CD14-positive monocyte (primary cell): Measurements from ENCODE around the gene GPR148. TPM values are rescaled to one million over a fixed set of nuclear protein-coding genes. Genes with fewer than 3 reads are reported as not detected.

Experiments used
- DNase-seq, 3 donors: peaks; one replicate each; pipeline ENCODE4 v3.0.0-alpha.2; 2011 to 2022
- H2AFZ ChIP-seq: 2 replicates; pipeline ENCODE4 v1.6.0; 2012; ENCODE audit warnings: mild to moderate bottlenecking, low read depth, low read length, inconsistent platforms; ENCODE audit not compliant: insufficient read depth, poor library complexity, severe bottlenecking
- H3K27ac ChIP-seq, 2 donors: 1 replicate in 1 of 2; 2 replicates in 1 of 2; pipeline ENCODE4 v1.5.1; 2012 to 2013; ENCODE audit warnings: low read length in 2 of 2, control low read depth in 1 of 2, inconsistent platforms in 1 of 2, low read depth in 1 of 2, mild to moderate bottlenecking in 1 of 2
- H3K27me3 ChIP-seq, 2 donors: one replicate each; pipeline versions ENCODE4 v1.6.0 to v1.6.1; 2011 to 2013; ENCODE audit warnings: low read length in 2 of 2; ENCODE audit not compliant: control insufficient read depth in 2 of 2, insufficient read depth in 2 of 2
- H3K36me3 ChIP-seq, 2 donors: replicated peaks in 1 of 2; 1 replicate in 1 of 2; 2 replicates in 1 of 2; pipeline versions ENCODE4 v1.5.1 to v1.6.1; 2012 to 2013; ENCODE audit warnings: low read length in 2 of 2, control low read depth in 1 of 2, inconsistent platforms in 1 of 2, mild to moderate bottlenecking in 1 of 2; ENCODE audit not compliant: insufficient read depth in 2 of 2, control insufficient read depth in 1 of 2
- H3K4me1 ChIP-seq, 2 donors: 1 replicate in 1 of 2; 2 replicates in 1 of 2; pipeline versions ENCODE4 v1.5.1 to v1.6.1; 2012 to 2013; ENCODE audit warnings: low read length in 2 of 2, control low read depth in 1 of 2, inconsistent platforms in 1 of 2, mild to moderate bottlenecking in 1 of 2, moderate library complexity in 1 of 2; ENCODE audit not compliant: insufficient read depth in 2 of 2, control insufficient read depth in 1 of 2
- H3K4me2 ChIP-seq: replicated peaks from 2 replicates; pipeline ENCODE3; 2012; ENCODE audit warnings: low read length, moderate library complexity, mild to moderate bottlenecking; ENCODE audit not compliant: poor library complexity, severe bottlenecking; ENCODE audit errors: extremely low read depth
- H3K4me3 ChIP-seq, 3 experiments: fragments of 200-600 bp in 1 of 3; sonication (generic) in 1 of 3; replicated peaks in 1 of 3; 1 replicate in 2 of 3; 2 replicates in 1 of 3; pipeline ENCODE4 v1.5.1; 2011 to 2013; ENCODE audit warnings: low read length in 3 of 3, mild to moderate bottlenecking in 3 of 3, control low read depth in 2 of 3, low read depth in 2 of 3, inconsistent platforms in 1 of 3, moderate library complexity in 1 of 3
- H3K79me2 ChIP-seq: 2 replicates; pipeline ENCODE4 v1.6.0; 2012; ENCODE audit warnings: mild to moderate bottlenecking, control low read depth, inconsistent platforms, low read length, moderate library complexity; ENCODE audit not compliant: insufficient read depth
- H3K9ac ChIP-seq: 2 replicates; pipeline ENCODE4 v1.6.0; 2017; ENCODE audit warnings: low read length, mild to moderate bottlenecking; ENCODE audit not compliant: insufficient read depth, poor library complexity, severe bottlenecking
- H3K9me3 ChIP-seq, 2 donors: replicated peaks in 1 of 2; 1 replicate in 1 of 2; 2 replicates in 1 of 2; pipeline versions ENCODE4 v1.5.1 to v1.6.1; 2012 to 2013; ENCODE audit warnings: low read length in 2 of 2, control low read depth in 1 of 2; ENCODE audit not compliant: control insufficient read depth in 1 of 2, insufficient read depth in 1 of 2
- H4K20me1 ChIP-seq: 2 replicates; pipeline ENCODE4 v1.6.0; 2012; ENCODE audit warnings: mild to moderate bottlenecking, low read length, control low read depth, moderate library complexity; ENCODE audit not compliant: insufficient read depth
- H3K27ac Mint-ChIP-seq, 7 donors: one replicate each; pipeline ENCODE4 v1.8.0; 2020; ENCODE audit warnings: mild to moderate bottlenecking in 7 of 7, mixed read lengths in 7 of 7, moderate library complexity in 6 of 7, inconsistent platforms in 2 of 7
- H3K27me3 Mint-ChIP-seq, 3 donors: one replicate each; pipeline ENCODE4 v1.8.0; 2021 to 2022; ENCODE audit warnings: low read depth in 3 of 3, mild to moderate bottlenecking in 3 of 3, mixed read lengths in 3 of 3, moderate library complexity in 3 of 3, inconsistent platforms in 1 of 3
- H3K36me3 Mint-ChIP-seq, 2 donors: one replicate each; pipeline ENCODE4 v1.8.0; 2020; ENCODE audit warnings: mixed read lengths in 2 of 2, inconsistent platforms in 1 of 2, mild to moderate bottlenecking in 1 of 2
- H3K4me1 Mint-ChIP-seq: one replicate; pipeline ENCODE4 v1.8.0; 2020; ENCODE audit warnings: mild to moderate bottlenecking, mixed read lengths
- H3K4me3 Mint-ChIP-seq, 2 donors: one replicate each; pipeline ENCODE4 v1.8.0; 2020; ENCODE audit warnings: mild to moderate bottlenecking in 2 of 2, mixed read lengths in 2 of 2, moderate library complexity in 1 of 2
- H3K9me3 Mint-ChIP-seq, 7 donors: one replicate each; pipeline ENCODE4 v1.8.0; 2020 to 2022; ENCODE audit warnings: mixed read lengths in 7 of 7, mild to moderate bottlenecking in 6 of 7, moderate library complexity in 6 of 7, inconsistent platforms in 2 of 7
- CTCF ChIP-seq: fragments of 200-600 bp; IDR thresholded peaks from one replicate; pipeline ENCODE4 v1.8.0; 2022; ENCODE audit warnings: antibody characterized with exemption, mild to moderate bottlenecking
- WGBS: methylation state at CpG from one replicate; pipeline ENCODE4 v1.1.5; 2013; ENCODE audit warnings: missing lambda C conversion rate; ENCODE audit not compliant: insufficient coverage; 5-methylcytosine and 5-hydroxymethylcytosine counted together
- intact Hi-C, 2 donors: fragments of 100-400 bp; cut with micrococcal nuclease; formaldehyde crosslinking; loops; one replicate each; pipeline versions ENCODE4 v1.15.0 to v1.15.1; 2023
- polyA plus RNA-seq, 3 donors: library from polyadenylated mRNA; depleted of rRNA in 1 of 3; unstranded in 2 of 3; stranded (reverse) in 1 of 3; fragments of 300-500 nt in 2 of 3; fragments of >200 nt in 1 of 3; fragmentation: Illumina TruSeq in 2 of 3; gene quantifications; 1 replicate in 2 of 3; 2 replicates in 1 of 3; pipeline ENCODE4 v1.2.3, GENCODE V29; 2012 to 2021

Gene GPR148
- polyA plus RNA-seq, 3 donors: not detected

- Histone ChIP-seq H3K9me3 (peaks cover 0 to 3% of the 10 kb centered on the region in 2 donors), H3K4me3 (no peak overlapping the region), H2AFZ (no peak overlapping the region), H4K20me1 (no peaks in the 10 kb centered on the region), H3K9ac (no peak overlapping the region), H3K27me3 (no peaks in the 10 kb centered on the region), H3K27ac (no peak overlapping the region), H3K36me3 (no peaks in the 10 kb centered on the region), H3K4me1 (no peaks in the 10 kb centered on the region), H3K79me2 (no peaks in the 10 kb centered on the region), H3K4me2 (no peak overlapping the region)
- Mint-ChIP-seq H3K9me3 (peaks cover 2 to 8% (median 5%) of the 10 kb centered on the region in 7 donors), H3K27ac (no peak overlapping the region), H3K27me3 (peaks cover 0 to 8% (median 7%) of the 10 kb centered on the region in 3 donors), H3K4me1 (no peaks in the 10 kb centered on the region), H3K4me3 (no peak overlapping the region), H3K36me3 (no peaks in the 10 kb centered on the region)
- no peak for DNase-seq
- TF ChIP-seq CTCF: no peak
- intact Hi-C loops: no loop called here
- WGBS: 88% methylated on average over 12 of the region's 17 CpGs
Observed at GRCh38 chr2:130768191-130768855, 39.5 kb downstream of the GPR148 start.

- H3K27me3 ChIP-seq: no peaks in the 10 kb centered on the region
- H3K79me2 ChIP-seq: no peaks in the 10 kb centered on the region
- H3K27me3 Mint-ChIP-seq: peaks cover 0 to 8% (median 7%) of the 10 kb centered on the region in 3 donors
- no peaks in the 10 kb centered on the region for H3K36me3 ChIP-seq
- H2AFZ ChIP-seq: no peak overlapping the region
- no peak overlapping the region for H3K9ac ChIP-seq
- H3K27ac Mint-ChIP-seq: no peak overlapping the region
- H3K9me3 ChIP-seq: peaks cover 0 to 5% of the 10 kb centered on the region in 2 donors
- H3K4me2 ChIP-seq: no peak overlapping the region
- no peak overlapping the region for H3K4me3 ChIP-seq
- intact Hi-C loops: no loop called here
- no peaks in the 10 kb centered on the region for H4K20me1 ChIP-seq
- H3K36me3 Mint-ChIP-seq: no peaks in the 10 kb centered on the region
- peaks cover 2 to 8% (median 5%) of the 10 kb centered on the region in 7 donors for H3K9me3 Mint-ChIP-seq
- 76% methylated on average over 3 of the region's 7 CpGs for WGBS
- DNase-seq: no peak
- H3K4me1 ChIP-seq: no peaks in the 10 kb centered on the region
- H3K4me1 Mint-ChIP-seq: no peaks in the 10 kb centered on the region
- no peak overlapping the region for H3K4me3 Mint-ChIP-seq
- no peak for TF ChIP-seq CTCF
- H3K27ac ChIP-seq: no peak overlapping the region
Observed at GRCh38 chr2:130769343-130769907, 40.6 kb downstream of the GPR148 start.
